Measurements from ENCODE around the gene MAP4K4. TPM values are rescaled to one million over a fixed set of nuclear protein-coding genes. Genes with fewer than 3 reads are reported as not detected.
A peak's percentile ranks its signal among the peaks of the same experiment; 100 is the strongest.

The MAP4K4 gene
- total and polyA plus RNA-seq, 2 of the 13 experiments (the other 11 are each of a cell fraction or from before 2014, with no cell fraction given) = 105 to 264 TPM

DNA sequence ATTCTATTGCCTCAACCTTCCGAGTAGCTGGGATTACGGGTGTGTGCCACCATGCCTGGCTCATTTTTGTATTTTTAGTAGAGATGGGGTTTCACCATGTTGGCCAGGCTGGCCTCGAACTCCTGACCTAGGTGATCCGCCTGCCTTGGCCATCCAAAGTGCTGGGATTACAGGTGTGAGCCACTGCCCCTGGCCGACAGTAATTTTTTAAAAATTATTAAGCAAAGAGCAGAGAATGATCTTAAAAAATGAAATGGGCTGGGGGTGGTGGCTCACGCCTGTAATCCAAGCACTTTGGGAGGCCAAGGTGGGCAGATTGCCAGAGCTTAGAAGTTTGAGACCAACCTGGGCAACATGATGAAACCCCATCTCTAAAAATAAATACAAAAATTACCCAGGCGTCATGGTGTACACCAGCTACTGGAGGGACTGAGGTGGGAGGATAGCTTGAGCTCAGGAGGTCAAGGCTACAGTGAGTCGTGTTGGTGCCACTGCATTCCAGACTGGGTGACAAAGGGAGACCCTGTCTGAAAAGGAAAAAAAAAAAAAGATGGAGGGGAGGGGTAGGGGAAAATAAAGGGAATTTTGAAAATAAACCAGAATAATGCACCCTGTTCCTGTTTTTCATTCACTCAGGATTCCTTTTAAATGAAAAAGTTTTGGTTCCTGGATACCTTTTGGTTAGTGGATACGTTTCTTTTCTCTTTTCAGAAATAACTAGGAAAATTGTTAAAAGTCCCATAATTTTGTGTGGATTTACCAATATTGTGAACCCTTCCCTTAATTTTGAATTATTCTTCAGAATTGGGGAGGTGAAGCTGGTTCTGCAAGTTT is 33.9 kb downstream of the MAP4K4 start (continued):
- no peak for TF ChIP-seq KLF11 (CRISPR knock-in tag; IDR thresholded peaks at IDR 0.05)
- no peak for TF ChIP-seq ZNF512 (CRISPR knock-in tag; IDR thresholded peaks at IDR 0.05)
- no peak for TF ChIP-seq PCBP2 (optimal IDR thresholded peaks at IDR 0.05; ENCODE audit: low read depth, low read length, poor library complexity, severe bottlenecking)
- TF ChIP-seq, protein P1, sequence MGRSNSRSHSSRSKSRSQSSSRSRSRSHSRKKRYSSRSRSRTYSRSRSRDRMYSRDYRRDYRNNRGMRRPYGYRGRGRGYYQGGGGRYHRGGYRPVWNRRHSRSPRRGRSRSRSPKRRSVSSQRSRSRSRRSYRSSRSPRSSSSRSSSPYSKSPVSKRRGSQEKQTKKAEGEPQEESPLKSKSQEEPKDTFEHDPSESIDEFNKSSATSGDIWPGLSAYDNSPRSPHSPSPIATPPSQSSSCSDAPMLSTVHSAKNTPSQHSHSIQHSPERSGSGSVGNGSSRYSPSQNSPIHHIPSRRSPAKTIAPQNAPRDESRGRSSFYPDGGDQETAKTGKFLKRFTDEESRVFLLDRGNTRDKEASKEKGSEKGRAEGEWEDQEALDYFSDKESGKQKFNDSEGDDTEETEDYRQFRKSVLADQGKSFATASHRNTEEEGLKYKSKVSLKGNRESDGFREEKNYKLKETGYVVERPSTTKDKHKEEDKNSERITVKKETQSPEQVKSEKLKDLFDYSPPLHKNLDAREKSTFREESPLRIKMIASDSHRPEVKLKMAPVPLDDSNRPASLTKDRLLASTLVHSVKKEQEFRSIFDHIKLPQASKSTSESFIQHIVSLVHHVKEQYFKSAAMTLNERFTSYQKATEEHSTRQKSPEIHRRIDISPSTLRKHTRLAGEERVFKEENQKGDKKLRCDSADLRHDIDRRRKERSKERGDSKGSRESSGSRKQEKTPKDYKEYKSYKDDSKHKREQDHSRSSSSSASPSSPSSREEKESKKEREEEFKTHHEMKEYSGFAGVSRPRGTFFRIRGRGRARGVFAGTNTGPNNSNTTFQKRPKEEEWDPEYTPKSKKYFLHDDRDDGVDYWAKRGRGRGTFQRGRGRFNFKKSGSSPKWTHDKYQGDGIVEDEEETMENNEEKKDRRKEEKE (IDR thresholded peaks at IDR 0.05) = no peak
- TF ChIP-seq, protein P2, sequence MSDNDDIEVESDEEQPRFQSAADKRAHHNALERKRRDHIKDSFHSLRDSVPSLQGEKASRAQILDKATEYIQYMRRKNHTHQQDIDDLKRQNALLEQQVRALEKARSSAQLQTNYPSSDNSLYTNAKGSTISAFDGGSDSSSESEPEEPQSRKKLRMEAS (IDR thresholded peaks at IDR 0.05) = no peak
- no peak for TF ChIP-seq KDM5A (IDR thresholded peaks at IDR 0.05; ENCODE audit: borderline replicate concordance, low read length)
- no peak for TF ChIP-seq ZNF256 (CRISPR knock-in tag; conservative IDR thresholded peaks at IDR 0.05)
- TF ChIP-seq STAT6 (CRISPR knock-in tag; IDR thresholded peaks at IDR 0.05; ENCODE audit: borderline replicate concordance) = peak; percentile 69; the same call in 1 of the 2 replicates
- no peak for TF ChIP-seq BRD4 (CRISPR knock-in tag; IDR thresholded peaks at IDR 0.05)
- TF ChIP-seq GABPA (IDR thresholded peaks at IDR 0.05; ENCODE audit: low read depth, low read length) = no peak
- 0 out of 2 replicates have a peak, but pooled peaks have one; percentile 24 for TF ChIP-seq GABPA (CRISPR knock-in tag; IDR thresholded peaks at IDR 0.05; ENCODE audit: low read depth)
- TF ChIP-seq, protein P3, sequence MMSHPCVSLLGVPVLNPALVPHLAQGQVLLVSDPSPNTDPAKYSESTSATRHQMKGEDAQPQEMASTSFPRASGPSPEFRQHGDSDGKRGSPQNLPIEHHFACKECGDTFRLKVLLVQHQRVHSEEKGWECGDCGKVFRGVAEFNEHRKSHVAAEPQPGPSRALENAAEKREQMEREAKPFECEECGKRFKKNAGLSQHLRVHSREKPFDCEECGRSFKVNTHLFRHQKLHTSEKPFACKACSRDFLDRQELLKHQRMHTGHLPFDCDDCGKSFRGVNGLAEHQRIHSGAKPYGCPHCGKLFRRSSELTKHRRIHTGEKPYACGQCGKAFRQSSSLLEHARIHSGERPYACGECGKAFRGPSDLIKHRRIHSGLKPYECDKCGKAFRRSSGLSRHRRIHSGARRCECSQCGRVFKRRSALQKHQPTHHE (CRISPR knock-in tag; IDR thresholded peaks at IDR 0.05; ENCODE audit: borderline replicate concordance) = 0 out of 2 replicates have a peak, but pooled peaks have one; percentile 25
- TF ChIP-seq, protein P4, sequence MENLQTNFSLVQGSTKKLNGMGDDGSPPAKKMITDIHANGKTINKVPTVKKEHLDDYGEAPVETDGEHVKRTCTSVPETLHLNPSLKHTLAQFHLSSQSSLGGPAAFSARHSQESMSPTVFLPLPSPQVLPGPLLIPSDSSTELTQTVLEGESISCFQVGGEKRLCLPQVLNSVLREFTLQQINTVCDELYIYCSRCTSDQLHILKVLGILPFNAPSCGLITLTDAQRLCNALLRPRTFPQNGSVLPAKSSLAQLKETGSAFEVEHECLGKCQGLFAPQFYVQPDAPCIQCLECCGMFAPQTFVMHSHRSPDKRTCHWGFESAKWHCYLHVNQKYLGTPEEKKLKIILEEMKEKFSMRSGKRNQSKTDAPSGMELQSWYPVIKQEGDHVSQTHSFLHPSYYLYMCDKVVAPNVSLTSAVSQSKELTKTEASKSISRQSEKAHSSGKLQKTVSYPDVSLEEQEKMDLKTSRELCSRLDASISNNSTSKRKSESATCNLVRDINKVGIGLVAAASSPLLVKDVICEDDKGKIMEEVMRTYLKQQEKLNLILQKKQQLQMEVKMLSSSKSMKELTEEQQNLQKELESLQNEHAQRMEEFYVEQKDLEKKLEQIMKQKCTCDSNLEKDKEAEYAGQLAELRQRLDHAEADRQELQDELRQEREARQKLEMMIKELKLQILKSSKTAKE (CRISPR knock-in tag; IDR thresholded peaks at IDR 0.05; ENCODE audit: borderline replicate concordance) = peak; percentile 94
- TF ChIP-seq AGO1 (IDR thresholded peaks at IDR 0.05; ENCODE audit: low read depth, low read length, poor library complexity, severe bottlenecking) = no peak
- TF ChIP-seq, protein P5, sequence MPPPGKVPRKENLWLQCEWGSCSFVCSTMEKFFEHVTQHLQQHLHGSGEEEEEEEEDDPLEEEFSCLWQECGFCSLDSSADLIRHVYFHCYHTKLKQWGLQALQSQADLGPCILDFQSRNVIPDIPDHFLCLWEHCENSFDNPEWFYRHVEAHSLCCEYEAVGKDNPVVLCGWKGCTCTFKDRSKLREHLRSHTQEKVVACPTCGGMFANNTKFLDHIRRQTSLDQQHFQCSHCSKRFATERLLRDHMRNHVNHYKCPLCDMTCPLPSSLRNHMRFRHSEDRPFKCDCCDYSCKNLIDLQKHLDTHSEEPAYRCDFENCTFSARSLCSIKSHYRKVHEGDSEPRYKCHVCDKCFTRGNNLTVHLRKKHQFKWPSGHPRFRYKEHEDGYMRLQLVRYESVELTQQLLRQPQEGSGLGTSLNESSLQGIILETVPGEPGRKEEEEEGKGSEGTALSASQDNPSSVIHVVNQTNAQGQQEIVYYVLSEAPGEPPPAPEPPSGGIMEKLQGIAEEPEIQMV (CRISPR knock-in tag; IDR thresholded peaks at IDR 0.05; ENCODE audit: low read depth) = no peak
